COLO668 (cell line): ENCODE data around the gene TIE1.

Experiments
- DNase-seq: peaks from one replicate; lab custom pipeline; 2025; ENCODE audit not compliant: unreplicated experiment; lab: John Stamatoyannopoulos, UW

The TIE1 gene

GRCh38 chr1:43300378-43301094 is at the start of gene TIE1:
TSS of gene TIE1 (plus strand) at chr1:43300982. CDS start at chr1:43301072, 90 bp downstream.
- no peak for DNase-seq

GRCh38 chr1:43251024-43251423 is 49.8 kb upstream of the TIE1 start:
- DNase-seq: no peak

GRCh38 chr1:43252225-43252624 is 48.6 kb upstream of the TIE1 start:
- DNase-seq: no peak

- DNase-seq: no peak
Observed at GRCh38 chr1:43253173-43253572, 47.6 kb upstream of the TIE1 start.

GRCh38 chr1:43253876-43254275 is 46.9 kb upstream of the TIE1 start:
- no peak for DNase-seq

DNA sequence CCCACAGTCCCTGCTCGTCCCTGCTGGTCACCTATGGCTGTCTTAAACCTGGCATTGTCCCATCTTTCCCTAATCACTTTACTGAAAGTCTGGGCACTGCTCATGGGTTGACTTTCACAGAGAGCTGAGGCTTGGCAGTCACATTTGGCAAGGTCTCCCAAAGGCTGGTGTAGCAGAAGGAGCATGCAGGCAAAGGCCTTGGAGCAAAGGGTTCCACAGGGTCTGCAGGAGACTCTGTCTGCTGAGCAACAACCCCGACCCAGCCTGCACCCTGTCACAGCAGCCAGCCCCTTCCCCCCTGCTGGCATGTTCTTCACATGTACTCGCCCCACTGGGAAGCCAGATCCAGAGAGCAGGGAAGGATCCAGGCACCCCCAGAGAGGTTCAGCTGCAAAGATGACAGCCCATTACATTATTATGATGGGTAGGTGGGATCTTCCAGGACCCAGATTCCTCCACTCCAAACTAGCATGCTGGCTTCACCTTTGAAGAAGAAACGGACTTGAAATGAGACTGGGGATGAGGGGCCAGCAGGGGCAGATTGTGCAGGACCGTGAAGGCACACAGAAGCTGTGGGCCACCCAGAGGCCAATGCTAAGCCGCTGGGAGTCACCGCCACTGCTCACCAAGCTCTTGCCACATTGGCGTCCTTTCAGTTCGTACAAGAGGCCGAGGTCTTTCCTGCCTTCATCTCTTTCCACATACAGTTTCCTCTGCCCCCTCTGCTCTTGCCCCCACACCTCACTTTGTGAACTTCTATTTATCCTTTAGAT is 45.2 kb upstream of the TIE1 start:
- DNase-seq: no peak

DNA sequence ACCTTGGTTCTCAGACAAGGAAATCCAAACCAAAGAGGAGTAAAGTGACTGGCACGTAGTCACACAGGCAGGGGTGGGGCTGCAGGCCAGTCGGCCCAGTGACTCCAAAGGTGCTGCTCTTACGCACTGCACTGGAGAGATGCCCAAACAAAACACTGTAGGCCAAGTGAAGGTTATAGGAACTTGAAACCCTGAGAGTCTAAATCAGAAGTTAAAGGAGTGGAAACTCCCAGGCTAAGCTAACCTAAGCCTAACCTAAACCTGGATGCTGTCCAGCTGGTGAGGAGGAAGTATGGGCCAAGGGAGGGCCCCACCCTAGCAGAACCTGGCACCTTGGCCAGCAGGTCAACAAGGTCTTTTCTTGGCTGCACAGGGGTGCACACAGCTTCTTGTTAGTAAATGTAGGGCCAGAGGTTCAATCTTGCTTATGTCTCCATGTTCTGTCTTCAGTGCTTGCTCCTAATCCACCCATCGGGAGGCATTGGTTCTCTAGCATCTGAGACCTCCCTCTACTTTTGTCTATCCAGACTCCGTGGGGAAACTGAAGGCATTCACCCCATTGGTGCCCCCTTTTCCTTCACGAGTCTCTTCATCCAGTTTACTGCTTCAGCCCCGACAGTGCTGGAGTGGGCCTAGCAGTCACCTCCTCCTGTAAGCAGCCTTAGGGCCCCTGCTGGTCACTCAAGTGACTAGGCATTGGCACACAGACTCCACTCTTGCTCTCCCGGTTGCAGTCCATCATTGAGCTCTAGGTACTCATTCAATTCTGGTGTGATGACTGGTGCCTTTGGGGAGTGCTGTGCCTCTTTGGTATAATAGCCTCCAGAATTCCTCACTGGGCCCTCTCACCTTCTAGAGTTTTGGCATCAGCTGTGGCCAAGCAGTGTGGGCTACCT is 43.9 kb upstream of the TIE1 start:
- no peak for DNase-seq

DNA sequence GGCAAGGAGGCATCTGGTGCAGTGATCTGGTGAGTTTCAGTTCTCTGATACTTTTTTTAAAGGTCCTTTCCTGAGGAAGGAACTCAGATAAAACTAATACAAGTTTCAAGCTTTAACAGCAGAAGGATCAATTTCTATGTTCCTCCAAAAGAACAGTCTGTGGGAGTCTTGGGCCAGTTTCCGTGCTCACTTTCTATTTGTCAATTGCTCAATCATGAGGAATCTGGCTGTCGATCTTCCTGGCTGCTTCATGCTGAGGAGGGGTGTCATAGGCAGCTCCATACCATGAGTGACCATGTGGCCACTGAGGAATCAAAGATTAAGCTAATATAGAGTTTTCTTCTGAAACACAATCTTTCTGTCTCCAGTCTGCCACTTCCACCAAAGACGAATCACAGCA is 42.4 kb upstream of the TIE1 start:
- no peak for DNase-seq

DNA sequence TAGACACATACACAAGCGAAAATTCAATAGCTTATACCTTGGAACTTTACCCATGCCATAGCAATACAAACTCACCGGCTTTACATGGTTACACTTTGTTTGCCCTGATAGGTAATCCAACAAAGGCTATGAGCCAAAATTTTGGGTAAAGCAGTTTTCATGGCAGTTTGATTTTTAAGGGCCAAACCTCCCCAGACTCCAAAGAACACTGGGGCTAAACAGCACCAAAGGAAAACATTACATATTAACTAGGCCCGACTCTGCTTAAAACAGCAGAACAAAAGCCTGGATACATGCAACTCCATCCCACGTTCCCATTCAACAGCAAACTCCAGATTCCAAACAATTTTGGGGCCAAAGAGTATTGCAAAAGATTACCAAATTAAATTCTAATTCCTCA is 35.4 kb upstream of the TIE1 start:
- no peak for DNase-seq

- no peak for DNase-seq
Observed at GRCh38 chr1:43266881-43267280, 33.9 kb upstream of the TIE1 start.

GRCh38 chr1:43267291-43267805 is 33.4 kb upstream of the TIE1 start:
- DNase-seq: no peak

GRCh38 chr1:43267818-43268425 is 32.9 kb upstream of the TIE1 start:
- DNase-seq: no peak

- DNase-seq: no peak
Observed at GRCh38 chr1:43269627-43270375, 31.0 kb upstream of the TIE1 start, which contains the start of gene TMEM125. TSS of gene TMEM125 (plus strand) at chr1:43269983. CDS start at chr1:43272723, 2,740 bp downstream.

DNA sequence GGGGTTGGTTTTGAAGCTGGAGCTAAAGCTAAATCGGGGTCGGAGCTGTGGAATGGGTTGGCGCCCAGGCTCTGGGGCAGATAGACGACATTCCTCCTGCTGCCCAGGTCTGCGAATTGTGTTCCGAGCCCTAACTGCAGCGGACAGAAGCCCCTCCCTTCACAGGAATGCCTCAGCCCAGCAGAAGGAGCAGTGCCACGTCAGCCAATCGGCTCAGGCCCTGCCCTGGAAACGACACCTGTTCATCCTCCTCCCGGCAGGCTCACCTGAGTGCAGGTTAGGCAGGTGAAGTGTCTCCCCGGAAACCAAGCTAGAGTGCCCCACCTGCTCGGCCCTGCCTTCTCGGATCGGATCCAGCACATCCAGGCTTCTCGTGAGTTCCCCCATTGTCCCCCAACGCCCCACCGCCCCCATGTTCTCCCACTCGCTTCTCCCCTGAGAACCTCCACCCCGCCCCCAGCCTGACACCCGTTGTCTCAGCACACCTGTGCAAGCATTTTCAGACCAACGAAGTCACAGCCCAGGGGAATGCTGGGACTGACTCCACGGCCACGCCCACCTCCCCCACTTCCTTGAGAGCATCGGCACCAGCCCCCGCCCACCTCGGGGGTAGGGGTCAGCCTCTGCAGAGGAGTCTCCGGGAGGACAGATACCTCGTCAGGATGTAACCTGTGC is 30.2 kb upstream of the TIE1 start:
- peak; percentile 96 for DNase-seq

GRCh38 chr1:43271186-43272118 is 29.3 kb upstream of the TIE1 start:
- DNase-seq: no peak

GRCh38 chr1:43272161-43272560 is 28.6 kb upstream of the TIE1 start:
- DNase-seq: no peak

- DNase-seq: no peak
Observed at GRCh38 chr1:43272576-43273571, 27.9 kb upstream of the TIE1 start.
